ENCODE results near the gene FOXC1. TPM values are rescaled to one million over a fixed set of nuclear protein-coding genes. Genes with fewer than 3 reads are reported as not detected.

Gene FOXC1
- total RNA-seq, 1 experiment from 2014 or later = not detected

- Histone ChIP-seq H3K79me2 (ENCODE audit: insufficient read depth, low read length) (no peaks in the 10 kb centered on the region), H3K4ac (ENCODE audit: low read depth, low read length) (no peak overlapping the region), H4K5ac (ENCODE audit: insufficient read length, low read depth, low read length) (no peak overlapping the region), H2BK15ac (ENCODE audit: low read depth, low read length) (no peak overlapping the region), H3K56ac (ENCODE audit: insufficient read length, low read depth, low read length) (no peak overlapping the region), H2AK5ac (ENCODE audit: insufficient read length, low read length) (no peak overlapping the region), H3K14ac (ENCODE audit: insufficient read depth, low read length) (no peak overlapping the region), H3K23me2 (ENCODE audit: insufficient read length, low read depth, low read length, poor library complexity, severe bottlenecking) (peaks cover 12% of the 10 kb centered on the region), H3K27ac (ENCODE audit: insufficient read length, low read depth, low read length) (no peak overlapping the region), H2BK120ac (ENCODE audit: low read depth, low read length, poor library complexity, severe bottlenecking) (no peak overlapping the region), H2BK12ac (ENCODE audit: insufficient read length, low read depth, low read length) (no peak overlapping the region), H3K9me3 (ENCODE audit: control insufficient read depth, low read depth, low read length) (no peaks in the 10 kb centered on the region), H4K20me1 (ENCODE audit: control insufficient read depth, insufficient read depth, insufficient read length) (peaks cover 3% of the 10 kb centered on the region), H4K91ac (ENCODE audit: insufficient read length, low read depth, low read length) (no peak overlapping the region), H3K9ac (ENCODE audit: extremely low read depth, insufficient read length, low read length) (no peak overlapping the region), H3K4me2 (ENCODE audit: insufficient read depth, insufficient read length, low read length) (peak overlapping the region; percentile 56), H2BK20ac (ENCODE audit: low read depth, low read length, poor library complexity, severe bottlenecking) (no peak overlapping the region), H2AFZ (ENCODE audit: low read length) (no peak overlapping the region), H3K79me1 (ENCODE audit: insufficient read depth, low read depth, low read length, poor library complexity, severe bottlenecking) (no peaks in the 10 kb centered on the region), H2BK5ac (ENCODE audit: insufficient read length, low read length) (no peak overlapping the region), H4K8ac (replicated peaks; ENCODE audit: insufficient read length, low read depth, low read length) (no peak overlapping the region), H3K27me3 (ENCODE audit: insufficient read depth, low read length) (peaks cover 82% of the 10 kb centered on the region), H3K4me1 (ENCODE audit: insufficient read depth, low read length) (no peaks in the 10 kb centered on the region), H3K18ac (ENCODE audit: insufficient read length, low read depth, low read length) (no peak overlapping the region), H3T11ph (ENCODE audit: low read length) (no peak overlapping the region), H3K23ac (ENCODE audit: insufficient read length, low read depth, low read length) (no peak overlapping the region)
- Mint-ChIP-seq H3K4me1 (peaks cover 10 to 15% of the 10 kb centered on the region in 2 experiments), H3K9me3 (no peaks in the 10 kb centered on the region; a peak in 1 of 5 replicates), H3K27me3 (ENCODE audit: low read depth) (peaks cover 98% of the 10 kb centered on the region), H3K36me3 (ENCODE audit: insufficient read depth in 1 of 3, low read depth in 3 of 3) (peaks cover 0 to 5% (median 4%) of the 10 kb centered on the region in 3 experiments; a peak in 4 of 7 replicates), H3K4me3 (peak overlapping the region; percentile 35 to 74), H3K27ac (no peak overlapping the region)
- DNase-seq = no peak
- no CpG with 5 or more reads among the region's 53 CpGs for WGBS (ENCODE audit: extremely low coverage, insufficient read length, low lambda C conversion rate)
- no peak for TF ChIP-seq CTCF (conservative IDR thresholded peaks at IDR 0.05)
Observed at GRCh38 chr6:1624851-1625781, 15.4 kb downstream of the FOXC1 start.

Data from H9 (cell line).